HG03521 (cell line): ENCODE results near the gene CACNA1C.

Experiments used
- ATAC-seq: cut with Tn5 transposase; IDR thresholded peaks from one replicate; pipeline ENCODE4 v1.9.1; 2021; ENCODE audit warnings: mild to moderate bottlenecking, moderate library complexity; ENCODE audit not compliant: unreplicated experiment

CACNA1C gene

DNA sequence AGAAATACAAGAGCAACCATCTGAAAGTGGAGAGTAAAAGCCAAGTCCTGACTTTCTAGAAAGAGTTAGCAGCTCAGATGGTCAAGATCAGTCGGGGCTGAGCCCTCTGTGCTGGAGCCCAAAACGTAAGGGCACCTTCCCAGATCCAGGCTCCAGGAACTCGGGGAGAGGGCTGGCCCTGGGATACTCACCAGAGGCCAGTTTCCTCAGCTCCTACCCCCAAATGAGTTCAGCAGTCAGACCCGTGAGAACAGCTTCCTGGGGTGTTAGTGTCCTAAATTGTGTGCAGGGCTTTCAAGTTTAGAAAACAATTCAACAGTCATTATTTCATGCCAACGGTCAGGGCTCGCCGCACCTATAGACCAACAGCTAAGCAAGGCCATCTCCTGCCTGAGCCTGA lies 594.4 kb downstream of the CACNA1C start:
- ATAC-seq: no peak

DNA sequence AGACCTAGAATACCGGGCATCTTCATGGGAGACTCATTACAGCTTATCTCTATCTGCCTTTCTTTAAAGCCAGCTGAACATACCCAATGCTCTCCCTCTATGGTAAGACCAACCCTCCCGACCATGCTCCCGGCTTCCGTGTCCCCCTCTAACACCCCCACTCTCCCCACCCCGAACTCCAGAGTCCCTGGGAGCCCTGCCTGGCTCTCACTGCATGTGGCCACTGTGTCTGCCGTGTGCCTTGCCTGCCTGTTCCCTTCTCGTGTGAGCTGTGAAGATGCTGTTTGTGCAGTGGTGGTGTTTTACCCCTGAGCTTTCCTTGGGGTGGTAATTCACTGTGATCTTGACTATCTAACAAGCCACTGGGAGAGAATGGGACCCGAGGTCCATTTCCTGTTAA lies 595.6 kb downstream of the CACNA1C start:
- ATAC-seq: no peak

DNA sequence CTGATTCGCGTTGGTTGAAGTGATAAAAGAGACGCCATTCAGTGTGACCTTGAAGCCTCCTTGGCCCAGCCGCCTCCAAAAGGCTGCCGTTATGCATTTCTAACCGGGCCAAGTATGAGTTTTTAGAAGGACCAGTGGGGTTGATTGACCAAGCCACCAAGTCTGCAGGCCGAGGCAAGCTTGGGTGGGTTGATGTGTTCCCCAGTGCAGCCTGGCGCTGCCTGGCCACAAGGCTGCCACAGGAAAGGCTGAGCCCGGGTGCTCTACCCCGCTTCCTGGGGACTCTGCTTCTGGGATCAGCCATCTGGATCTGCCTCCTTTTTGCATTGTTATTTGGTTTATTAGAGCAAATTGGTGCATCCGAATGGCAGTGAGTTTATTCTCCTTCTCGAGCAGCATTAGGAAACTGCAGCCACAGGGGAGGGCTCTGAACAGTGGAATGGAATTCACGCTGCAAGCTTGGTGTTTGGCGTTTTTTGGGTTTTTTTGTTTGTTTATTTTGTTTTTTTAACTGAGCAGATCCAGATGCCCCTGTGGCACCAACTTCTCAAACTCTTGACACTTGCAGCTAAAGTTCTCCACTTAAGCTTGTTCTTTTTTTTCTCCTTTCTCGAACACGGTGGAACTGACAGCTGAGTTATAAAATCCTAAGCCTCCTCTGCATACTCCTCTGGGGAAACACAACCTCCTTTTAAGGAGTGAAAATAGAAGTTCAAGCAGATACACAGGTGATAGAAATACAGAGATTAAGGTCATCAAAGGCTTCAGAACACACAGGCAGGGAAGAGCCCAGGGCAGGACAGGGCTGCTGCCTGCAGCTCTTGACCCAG lies 596.6 kb downstream of the CACNA1C start:
- no peak for ATAC-seq

DNA sequence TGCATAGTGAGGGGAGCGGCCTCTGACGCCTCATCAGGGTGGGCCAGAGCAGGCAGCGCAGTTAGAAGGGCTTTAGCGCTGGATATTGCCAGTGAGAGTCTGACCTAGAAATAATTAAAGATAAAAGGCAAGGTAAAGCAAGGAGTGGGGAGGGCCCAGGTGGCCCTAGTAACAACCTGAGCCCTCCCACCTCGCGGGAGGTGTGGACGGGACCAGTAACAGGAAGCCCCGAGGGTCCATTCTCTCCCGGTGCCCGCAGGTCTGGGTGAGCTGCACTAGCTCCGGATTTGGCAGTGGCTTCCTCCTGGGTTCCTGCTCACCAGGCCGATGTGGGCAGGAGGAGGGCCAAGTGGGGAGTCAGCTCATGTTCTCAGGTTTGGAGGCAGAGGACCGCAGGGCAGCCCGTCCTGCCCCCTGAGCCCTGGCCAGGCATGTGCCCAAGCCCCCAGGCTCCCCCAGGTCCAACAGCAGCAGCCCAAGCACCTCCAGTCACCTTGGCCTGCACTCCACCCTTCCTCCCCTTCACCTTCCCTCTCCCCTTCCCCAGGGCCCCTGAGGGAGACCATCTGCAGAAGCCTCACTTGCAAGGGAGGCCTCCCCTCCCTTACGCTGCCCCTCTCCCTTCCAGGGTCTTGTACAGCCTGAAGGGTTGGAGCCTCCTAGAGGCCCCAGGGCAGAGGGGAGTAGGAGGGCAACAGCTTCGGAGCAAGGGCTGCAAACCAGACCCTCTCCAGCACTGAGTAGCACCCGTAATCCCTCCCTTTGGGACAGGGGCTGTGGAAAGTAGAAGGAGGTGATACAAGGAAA lies 597.7 kb downstream of the CACNA1C start:
- no peak for ATAC-seq

DNA sequence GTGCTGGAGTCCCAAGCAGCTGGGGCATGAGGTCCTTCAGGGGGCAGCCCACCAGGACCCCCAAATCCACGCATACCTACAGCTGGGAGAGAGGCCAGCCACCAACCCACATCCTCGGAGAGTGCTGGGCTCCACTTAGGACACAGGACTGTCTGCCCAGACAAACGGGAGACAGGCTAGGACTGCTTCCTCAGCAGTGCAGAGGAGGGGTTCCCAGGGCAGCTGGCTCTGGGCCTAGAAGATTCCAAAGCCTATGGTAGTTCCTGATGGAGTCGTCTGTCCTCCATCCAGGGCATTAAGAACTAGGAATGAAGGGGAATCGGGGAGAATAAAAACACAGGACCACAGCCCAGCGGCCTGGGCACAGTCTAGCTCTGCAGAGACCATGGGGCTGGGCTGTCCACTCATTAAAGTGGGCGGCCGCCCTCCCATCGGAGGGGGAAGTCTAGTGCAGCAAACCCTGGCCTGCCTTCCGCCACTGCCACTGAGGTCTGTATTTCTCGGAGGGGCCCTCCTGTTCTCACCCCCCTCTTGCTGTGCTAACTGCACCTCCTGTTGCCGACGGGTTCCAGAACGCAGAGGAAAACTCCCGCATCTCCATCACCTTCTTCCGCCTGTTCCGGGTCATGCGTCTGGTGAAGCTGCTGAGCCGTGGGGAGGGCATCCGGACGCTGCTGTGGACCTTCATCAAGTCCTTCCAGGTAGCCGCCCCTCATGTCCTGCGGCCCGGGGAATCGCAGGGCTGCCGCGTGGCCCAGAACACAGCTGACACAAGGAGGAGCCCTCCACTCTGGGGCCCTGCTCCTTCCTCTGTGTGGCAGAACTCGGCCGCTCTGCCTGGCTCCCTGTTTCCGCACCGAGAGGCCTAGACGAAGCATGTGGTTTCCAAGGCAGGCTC lies 598.5 kb downstream of the CACNA1C start:
- no peak for ATAC-seq

DNA sequence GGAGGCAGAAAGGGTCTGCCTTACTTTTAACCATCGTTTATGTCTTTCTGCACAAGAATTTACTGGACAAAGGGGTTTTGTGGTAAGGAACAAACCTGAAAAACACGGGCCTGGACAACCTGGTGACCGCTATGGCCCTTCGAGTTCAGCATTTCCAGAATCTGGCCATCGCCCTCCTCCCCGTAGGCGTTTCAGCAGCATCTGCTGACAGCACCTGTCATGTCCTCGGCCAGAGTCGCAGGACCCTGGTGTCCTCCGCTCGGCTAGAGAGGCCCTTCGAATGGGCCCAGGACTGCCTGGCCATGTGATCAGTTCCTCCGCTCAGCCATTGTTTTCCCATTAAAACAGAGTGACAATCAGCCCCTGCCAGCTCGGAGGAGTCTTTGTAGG lies 599.2 kb downstream of the CACNA1C start:
- ATAC-seq: no peak

DNA sequence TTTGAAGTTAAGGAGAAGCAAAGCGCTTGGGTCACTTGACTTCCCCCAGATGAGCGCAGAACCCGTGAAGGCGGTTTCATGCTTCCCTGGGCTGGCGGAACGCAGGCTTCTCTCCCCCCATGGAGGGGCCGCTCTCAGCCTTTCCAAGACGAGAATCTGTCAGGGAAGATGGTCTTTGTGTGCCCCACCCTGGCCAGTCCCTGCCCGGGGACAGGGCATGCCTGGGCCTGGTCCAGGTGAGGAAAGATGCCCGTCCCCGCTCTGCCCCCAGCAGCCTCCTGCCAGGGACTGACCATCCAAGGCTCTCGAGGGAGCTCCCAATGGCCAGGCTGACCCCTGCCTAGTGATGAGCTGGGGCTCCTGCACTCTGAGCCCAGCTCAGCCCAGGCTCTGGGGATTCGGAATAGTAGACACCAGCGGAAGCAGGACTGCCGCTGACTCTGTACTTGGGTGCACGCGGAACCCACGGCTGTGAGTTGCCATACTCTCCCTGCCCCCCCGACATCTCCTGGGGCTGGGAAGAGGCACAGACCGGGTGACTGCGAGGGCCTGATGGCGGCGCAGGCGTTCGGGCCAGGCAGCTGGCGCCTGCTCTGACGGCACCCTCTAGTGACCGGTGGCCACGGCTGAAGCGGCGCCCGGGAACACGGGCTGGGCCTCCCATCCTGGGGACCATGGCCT lies 599.8 kb downstream of the CACNA1C start:
- no peak for ATAC-seq

DNA sequence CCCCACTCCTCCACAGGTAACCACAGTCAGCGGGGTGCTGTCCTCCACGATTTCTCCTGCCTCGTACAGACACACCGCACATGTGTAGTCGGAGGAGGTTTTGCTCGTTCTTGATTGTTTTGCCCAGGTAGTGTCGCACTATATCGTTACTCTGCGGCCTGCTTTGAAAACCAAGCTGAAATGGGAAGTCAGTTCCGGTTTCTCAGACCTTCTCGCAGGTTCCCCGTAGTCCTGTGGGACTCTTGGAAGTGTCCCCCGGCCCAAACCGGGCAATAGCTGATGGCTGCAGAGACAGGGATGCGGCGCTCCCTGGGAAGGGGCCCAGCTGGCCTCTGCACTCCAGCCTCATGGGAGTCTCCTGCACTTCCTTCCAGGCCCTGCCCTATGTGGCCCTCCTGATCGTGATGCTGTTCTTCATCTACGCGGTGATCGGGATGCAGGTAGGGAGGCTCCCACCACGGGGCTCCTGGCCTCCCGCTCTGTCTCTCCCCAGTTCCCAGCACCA lies 600.7 kb downstream of the CACNA1C start:
- ATAC-seq: no peak

DNA sequence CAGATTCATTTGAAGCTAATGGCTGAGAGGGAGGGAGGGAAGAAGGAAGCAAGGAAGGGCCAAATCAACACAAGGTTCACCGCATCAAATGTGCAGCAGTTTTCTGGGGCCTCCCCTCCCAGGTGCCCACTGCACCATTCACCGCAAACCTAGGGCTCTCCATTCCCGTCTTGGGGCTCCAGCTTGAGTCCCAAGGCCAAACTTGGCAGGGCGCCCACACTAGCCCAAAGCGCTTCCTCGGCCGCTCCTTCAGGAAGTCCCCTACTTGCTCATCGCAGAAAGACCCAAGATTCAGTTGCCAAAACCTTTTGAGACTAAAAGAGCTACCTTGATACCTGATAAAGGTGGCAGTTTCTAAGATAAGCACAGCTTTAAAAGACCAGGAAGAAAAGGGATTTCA lies 601.5 kb downstream of the CACNA1C start:
- no peak for ATAC-seq

DNA sequence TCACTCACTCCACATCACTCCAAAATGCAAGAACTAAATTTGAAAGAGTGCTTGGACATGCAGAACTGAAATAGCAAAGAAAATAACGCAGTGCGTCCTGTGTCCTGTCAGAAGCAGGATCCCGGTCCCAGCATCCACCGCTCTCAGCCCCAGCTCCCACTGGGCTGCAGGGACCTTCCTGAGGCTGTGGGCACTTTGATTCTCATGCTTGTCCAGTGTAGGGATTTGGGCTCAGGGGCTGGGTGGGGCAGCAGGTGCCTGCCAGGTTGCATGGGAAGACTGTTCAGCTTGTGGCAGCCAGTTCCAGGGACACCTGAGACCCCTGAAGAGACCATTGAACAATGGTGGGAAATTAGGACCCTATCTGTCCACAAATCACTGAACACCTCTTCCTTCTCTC lies 602.0 kb downstream of the CACNA1C start:
- ATAC-seq: no peak

DNA sequence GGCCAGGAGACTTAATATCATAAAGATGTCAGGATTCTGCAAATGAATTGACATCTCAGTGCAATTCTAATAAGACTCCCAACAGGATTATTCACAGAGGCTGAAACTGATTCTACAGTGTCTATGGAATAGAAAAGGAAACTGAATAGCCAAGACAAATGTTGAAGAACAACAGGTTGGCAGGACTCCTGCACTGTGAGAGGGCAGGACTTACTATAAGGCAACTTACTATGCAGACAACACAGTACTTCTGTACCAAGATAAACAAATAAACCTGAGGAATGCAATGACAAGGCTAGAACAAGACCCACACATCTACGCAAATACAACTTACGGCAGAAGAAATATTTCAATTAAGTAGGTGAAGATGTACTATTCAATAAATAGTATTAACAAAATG lies 609.7 kb downstream of the CACNA1C start:
- ATAC-seq: no peak

DNA sequence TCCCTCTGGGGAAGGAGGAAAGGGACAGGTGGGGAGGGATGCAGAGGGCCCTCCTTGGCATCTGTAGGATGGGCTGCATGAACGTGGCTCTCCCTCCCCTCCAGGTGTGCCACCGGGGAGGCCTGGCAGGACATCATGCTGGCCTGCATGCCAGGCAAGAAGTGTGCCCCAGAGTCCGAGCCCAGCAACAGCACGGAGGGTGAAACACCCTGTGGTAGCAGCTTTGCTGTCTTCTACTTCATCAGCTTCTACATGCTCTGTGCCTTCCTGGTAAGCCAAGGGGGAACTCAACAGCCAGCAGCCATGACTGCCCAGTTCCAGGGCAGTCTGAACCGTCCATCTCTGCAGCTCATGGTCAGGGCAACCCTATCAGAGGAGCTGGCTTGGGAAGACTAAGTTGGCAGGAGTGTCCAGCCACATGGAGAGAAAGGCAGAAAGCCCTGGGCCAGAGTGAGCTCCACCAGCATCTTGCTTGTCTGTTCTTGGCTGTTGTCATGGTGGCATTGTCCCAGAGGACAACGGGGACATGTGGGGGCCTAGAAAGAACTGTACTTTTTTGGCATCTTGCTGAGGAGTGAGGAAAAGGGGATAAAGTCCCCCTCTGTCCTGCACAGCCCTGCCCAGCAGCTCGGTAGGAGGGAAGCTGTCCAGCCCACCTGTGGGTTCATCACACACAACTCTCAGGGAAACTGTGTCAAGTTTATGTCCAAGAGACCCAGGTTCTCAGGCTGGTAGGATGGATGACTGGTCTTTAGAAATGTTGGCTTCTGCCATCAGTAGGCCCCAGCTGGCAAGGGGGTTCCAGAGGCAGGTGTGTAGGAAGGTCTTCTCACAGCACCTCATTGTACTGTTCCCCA lies 612.2 kb downstream of the CACNA1C start:
- no peak for ATAC-seq

DNA sequence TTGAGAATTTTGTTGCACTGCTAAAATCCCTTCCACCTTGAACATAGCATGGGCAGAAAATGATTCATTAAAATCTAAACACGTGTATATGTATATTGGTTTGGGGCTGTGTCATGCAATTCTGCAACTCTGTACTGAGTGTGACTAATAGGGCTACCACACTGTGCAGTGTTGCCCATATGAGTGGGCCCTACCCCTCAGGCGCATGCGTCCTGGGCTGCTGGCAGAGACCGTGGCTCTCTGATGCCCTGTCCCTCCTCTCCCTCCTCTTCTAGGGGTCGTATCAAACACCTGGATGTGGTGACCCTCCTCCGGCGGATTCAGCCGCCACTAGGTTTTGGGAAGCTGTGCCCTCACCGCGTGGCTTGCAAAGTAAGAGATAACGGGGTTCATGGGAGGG lies 613.6 kb downstream of the CACNA1C start:
- no peak for ATAC-seq

DNA sequence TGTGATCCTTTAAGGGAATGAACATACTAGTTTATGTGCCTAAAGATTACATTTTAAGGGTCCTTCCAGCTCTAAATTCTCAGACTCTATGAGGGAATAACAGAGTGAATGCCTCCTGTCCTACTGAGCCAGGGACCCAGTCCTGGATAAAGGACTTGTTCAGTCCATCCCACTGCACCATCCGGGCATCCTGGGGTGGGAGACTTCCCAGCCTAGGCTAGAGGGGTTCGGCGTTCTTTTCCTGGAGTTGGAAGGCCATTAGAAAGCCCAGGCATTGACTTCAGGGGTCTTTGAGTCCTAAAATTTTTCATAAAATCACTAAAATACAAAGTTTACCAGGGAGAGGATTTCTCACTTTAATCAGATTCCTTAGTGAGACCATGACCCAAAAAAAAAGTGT lies 614.1 kb downstream of the CACNA1C start:
- no peak for ATAC-seq

DNA sequence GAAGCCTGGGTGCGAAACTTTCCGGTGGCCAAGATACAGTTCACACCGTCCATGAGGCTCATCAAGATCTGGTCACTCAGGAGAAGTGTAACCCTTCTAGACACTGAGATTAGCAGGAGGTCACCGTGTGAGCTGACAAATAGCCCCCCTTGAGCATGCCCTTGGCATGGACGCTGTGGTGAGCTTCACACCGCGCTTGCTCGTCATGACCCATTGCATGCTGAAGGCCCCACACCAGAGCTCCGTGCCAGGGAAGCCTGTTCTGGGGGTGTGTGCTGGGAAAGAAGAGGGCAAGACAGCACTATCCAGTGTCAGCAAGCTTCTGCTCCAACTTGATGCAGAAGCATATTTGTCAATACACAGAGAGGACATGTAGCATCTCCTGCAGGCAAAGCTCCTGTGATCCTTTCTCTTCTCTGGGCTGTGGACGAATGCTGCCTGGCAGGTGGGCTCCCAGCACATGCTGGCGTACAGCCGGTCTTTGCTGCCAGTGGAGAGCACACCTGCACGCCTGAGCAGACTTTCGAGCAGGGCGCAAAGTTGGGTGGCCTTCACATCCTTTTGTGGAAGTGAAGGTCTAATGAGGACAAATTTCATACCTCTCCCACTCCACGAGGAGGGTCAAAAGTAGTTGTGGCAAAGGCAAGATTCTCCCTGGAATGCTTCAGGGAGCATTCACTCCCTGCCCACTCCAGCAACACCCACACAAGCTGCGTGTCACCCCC lies 615.1 kb downstream of the CACNA1C start:
- no peak for ATAC-seq

DNA sequence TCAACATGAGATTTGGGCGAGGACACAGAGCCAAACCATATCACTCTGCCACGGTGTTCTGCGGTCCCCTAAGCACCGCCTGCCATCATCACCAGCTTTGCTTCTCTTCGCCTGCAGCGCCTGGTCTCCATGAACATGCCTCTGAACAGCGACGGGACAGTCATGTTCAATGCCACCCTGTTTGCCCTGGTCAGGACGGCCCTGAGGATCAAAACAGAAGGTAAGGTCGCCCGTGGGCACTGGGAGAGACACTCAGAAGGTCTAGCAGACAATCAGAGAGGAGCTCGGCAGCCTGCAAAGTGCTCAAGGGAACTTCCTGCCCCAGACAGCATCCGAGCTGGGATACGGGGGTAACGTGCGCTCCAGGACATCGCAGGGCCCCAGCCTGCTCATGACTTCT lies 616.0 kb downstream of the CACNA1C start:
- ATAC-seq: no peak

DNA sequence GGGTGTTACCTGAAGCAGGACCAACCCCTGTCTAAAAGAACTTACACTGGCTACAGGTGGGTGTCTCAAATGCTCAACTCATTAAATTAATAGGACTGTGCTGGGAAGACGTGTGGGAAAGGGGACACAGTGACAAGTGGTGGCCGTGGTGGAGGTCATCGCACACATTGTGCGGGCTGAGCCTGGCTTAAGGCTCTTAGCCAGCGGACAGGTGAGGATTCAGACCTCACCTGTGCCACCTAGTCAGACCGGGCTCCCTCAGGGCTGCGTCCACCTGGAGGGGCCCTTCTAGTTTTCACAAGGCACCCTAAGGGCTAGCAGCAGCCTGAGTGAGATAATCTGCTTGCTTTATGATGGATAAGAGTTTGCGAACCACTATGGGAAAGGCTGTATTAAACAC lies 616.8 kb downstream of the CACNA1C start:
- no peak for ATAC-seq

DNA sequence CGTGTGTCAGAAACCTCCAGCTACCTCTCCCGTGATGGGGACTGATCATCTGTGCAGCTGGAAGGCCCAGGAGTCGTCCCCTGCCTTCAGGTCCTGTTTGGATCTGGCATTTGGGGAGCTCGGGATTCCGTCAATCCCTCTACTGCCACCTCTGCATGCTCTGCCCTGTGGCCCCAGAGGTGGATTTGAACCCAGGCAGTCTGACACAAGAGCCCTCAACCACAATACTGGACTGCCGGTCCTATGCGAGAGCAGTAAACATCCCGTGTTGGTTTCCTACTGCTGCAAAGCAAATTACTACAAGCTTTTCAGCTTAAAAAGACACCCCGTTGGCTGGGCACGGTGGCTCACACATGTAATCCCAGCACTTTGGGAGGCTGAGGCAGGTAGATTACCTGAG lies 620.1 kb downstream of the CACNA1C start:
- no peak for ATAC-seq
